Karpas-422 (cell line): ENCODE results near the gene CDHR2. TPM values are rescaled to one million over a fixed set of nuclear protein-coding genes. Genes with fewer than 3 reads are reported as not detected.
A peak's percentile ranks its signal among the peaks of the same experiment; 100 is the strongest.

ENCODE experiments used
- DNase-seq: peaks from one replicate; pipeline ENCODE4 v3.0.0-alpha.2; 2015
- H2AFZ ChIP-seq: fragments of 200-600 bp; sonication (generic); 2 replicates; pipeline ENCODE4 v1.6.1; 2014; ENCODE audit warnings: antibody characterized with exemption, low read length, mixed read lengths
- H3K27ac ChIP-seq: fragments of 200-600 bp; sonication (generic); 2 replicates; pipeline ENCODE4 v1.5.1; 2014; ENCODE audit warnings: mild to moderate bottlenecking, low read length, moderate library complexity
- H3K27me3 ChIP-seq: fragments of 200-600 bp; sonication (generic); 2 replicates; pipeline ENCODE4 v1.6.1; 2014; ENCODE audit warnings: low read length, mixed read lengths
- H3K36me3 ChIP-seq: fragments of 200-600 bp; sonication (generic); 2 replicates; pipeline ENCODE4 v1.6.1; 2014; ENCODE audit warnings: low read length, mixed read lengths; ENCODE audit not compliant: insufficient read depth
- H3K4me1 ChIP-seq: fragments of 200-600 bp; sonication (generic); 2 replicates; pipeline ENCODE4 v1.6.1; 2014; ENCODE audit warnings: mild to moderate bottlenecking, low read length, mixed read lengths
- H3K4me2 ChIP-seq: fragments of 200-600 bp; sonication (generic); 2 replicates; pipeline ENCODE4 v1.6.1; 2014; ENCODE audit warnings: low read length, low read depth, mild to moderate bottlenecking; ENCODE audit not compliant: poor library complexity, severe bottlenecking
- H3K4me3 ChIP-seq: fragments of 200-600 bp; sonication (generic); 2 replicates; pipeline ENCODE4 v1.5.1; 2014; ENCODE audit warnings: mild to moderate bottlenecking, antibody characterized with exemption, low read length, mixed read lengths
- H3K79me2 ChIP-seq: fragments of 200-600 bp; sonication (generic); 2 replicates; pipeline ENCODE4 v1.6.1; 2014; ENCODE audit warnings: mild to moderate bottlenecking, low read length, mixed read lengths
- H3K9ac ChIP-seq: fragments of 200-600 bp; sonication (generic); 2 replicates; pipeline ENCODE4 v1.6.0; 2014; ENCODE audit warnings: low read length
- H3K9me2 ChIP-seq: fragments of 200-600 bp; sonication (generic), shearing (Covaris generic); replicated peaks from 2 replicates; pipeline ENCODE4 v1.6.0; 2014; ENCODE audit warnings: mild to moderate bottlenecking, low read length, moderate library complexity; ENCODE audit not compliant: insufficient read depth
- H3K9me3 ChIP-seq: fragments of 300-700, 200-600 bp; sonication (generic); 2 replicates; pipeline ENCODE4 v1.6.1; 2014; ENCODE audit warnings: low read length, mixed read lengths
- H4K20me1 ChIP-seq: fragments of 200-600 bp; sonication (generic); 2 replicates; pipeline ENCODE4 v1.6.1; 2014; ENCODE audit warnings: mild to moderate bottlenecking, antibody characterized with exemption, low read length, low read depth; ENCODE audit not compliant: insufficient read depth
- total RNA-seq: library from RNA; depleted of rRNA; stranded (reverse); fragments of >200 nt; shearing (Covaris generic); gene quantifications from 2 replicates; pipeline ENCODE4 v1.2.3, GENCODE V29; 2014; ENCODE audit warnings: low replicate concordance

CDHR2 gene
- total RNA-seq, 1 experiment from 2014 or later: 0.07 TPM

DNA sequence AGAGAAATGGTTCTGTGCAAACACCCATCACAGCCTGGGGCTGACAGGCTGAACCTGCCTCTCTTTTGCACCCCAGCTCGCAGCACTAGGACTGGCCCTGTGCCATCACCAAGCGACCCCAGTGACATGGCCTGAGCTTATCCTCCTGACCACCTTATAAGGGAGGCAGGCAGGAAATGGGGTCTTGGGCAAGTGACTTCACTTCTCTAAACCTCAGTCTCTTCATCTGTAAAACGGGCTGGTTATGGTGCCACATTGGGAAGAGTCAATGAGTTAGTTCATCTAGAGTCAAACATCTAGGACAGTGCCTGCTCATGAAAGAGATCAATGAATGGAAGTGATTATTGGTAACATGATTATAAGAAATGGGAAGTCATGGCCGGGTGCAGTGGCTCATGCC is 75.0 kb downstream of the CDHR2 start:
- H3K36me3 ChIP-seq: no peaks in the 10 kb centered on the region
- H3K27me3 ChIP-seq: no peaks in the 10 kb centered on the region

DNA sequence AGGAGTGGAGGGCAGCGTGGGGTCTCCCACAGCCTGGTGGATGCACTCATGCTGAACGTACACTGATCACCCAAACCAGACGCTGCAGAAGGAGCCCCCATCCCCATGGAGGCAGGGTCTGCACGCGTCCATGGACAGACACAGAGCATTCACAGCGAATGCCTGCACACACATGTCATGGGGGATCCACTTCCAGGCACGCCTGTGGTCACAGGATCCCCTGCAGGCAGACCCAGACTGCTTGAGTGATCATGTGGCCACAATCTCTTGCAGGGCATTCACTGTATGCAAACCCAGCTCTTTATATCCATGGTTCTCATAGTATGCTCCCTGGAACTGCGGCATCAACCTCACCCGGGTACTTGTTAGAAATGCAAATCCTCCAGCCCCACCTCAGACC is 75.8 kb downstream of the CDHR2 start:
- Histone ChIP-seq H3K36me3 (no peaks in the 10 kb centered on the region), H3K4me1 (peaks cover 7% of the 10 kb centered on the region), H2AFZ (no peak overlapping the region), H3K27me3 (no peaks in the 10 kb centered on the region), H4K20me1 (no peaks in the 10 kb centered on the region), H3K4me2 (no peak overlapping the region), H3K79me2 (no peaks in the 10 kb centered on the region), H3K9me2 (no peaks in the 10 kb centered on the region), H3K9ac (no peak overlapping the region), H3K9me3 (no peaks in the 10 kb centered on the region), H3K4me3 (no peak overlapping the region), H3K27ac (no peak overlapping the region)
- peak; percentile 45 for DNase-seq

More for the DNA sequence above, 75.0 kb downstream of the CDHR2 start:
- no peak for DNase-seq
- Histone ChIP-seq H3K9me2 (no peaks in the 10 kb centered on the region), H4K20me1 (no peaks in the 10 kb centered on the region), H3K9me3 (no peaks in the 10 kb centered on the region), H2AFZ (no peak overlapping the region), H3K27ac (no peak overlapping the region), H3K4me3 (no peak overlapping the region), H3K9ac (no peak overlapping the region), H3K79me2 (no peaks in the 10 kb centered on the region), H3K4me2 (no peak overlapping the region), H3K4me1 (peaks cover 7% of the 10 kb centered on the region; the same call in 1 of the 2 replicates)

DNA sequence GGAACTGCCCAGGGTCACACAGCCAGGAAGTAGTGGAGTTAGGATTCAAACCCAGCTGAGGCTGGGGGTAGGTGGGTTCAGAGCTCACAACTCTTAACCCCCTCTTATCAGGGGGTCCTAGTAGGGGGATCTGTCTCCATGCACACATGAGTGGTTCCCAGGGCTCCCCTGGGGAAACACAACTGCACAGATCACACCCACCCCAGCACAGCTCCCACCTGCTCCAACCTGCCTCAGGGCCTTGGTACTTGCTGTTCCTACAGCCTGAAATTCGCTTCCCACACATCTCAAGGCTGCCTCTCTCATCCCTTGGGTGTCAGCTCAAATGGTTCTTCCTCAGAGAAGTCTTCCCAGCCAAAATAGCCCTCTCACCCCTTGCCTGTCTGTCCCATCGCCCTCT is 76.4 kb downstream of the CDHR2 start:
- no peak overlapping the region for H2AFZ ChIP-seq
- no peak for DNase-seq
- no peaks in the 10 kb centered on the region for H3K36me3 ChIP-seq
- H3K4me1 ChIP-seq: peaks cover 13% of the 10 kb centered on the region
- no peak overlapping the region for H3K27ac ChIP-seq
- no peaks in the 10 kb centered on the region for H3K79me2 ChIP-seq
- no peaks in the 10 kb centered on the region; the same call in 1 of the 2 replicates for H4K20me1 ChIP-seq
- H3K9me2 ChIP-seq: no peaks in the 10 kb centered on the region
- no peaks in the 10 kb centered on the region for H3K27me3 ChIP-seq
- no peak overlapping the region for H3K4me3 ChIP-seq
- H3K9me3 ChIP-seq: no peaks in the 10 kb centered on the region
- H3K4me2 ChIP-seq: no peak overlapping the region
- H3K9ac ChIP-seq: no peak overlapping the region

DNA sequence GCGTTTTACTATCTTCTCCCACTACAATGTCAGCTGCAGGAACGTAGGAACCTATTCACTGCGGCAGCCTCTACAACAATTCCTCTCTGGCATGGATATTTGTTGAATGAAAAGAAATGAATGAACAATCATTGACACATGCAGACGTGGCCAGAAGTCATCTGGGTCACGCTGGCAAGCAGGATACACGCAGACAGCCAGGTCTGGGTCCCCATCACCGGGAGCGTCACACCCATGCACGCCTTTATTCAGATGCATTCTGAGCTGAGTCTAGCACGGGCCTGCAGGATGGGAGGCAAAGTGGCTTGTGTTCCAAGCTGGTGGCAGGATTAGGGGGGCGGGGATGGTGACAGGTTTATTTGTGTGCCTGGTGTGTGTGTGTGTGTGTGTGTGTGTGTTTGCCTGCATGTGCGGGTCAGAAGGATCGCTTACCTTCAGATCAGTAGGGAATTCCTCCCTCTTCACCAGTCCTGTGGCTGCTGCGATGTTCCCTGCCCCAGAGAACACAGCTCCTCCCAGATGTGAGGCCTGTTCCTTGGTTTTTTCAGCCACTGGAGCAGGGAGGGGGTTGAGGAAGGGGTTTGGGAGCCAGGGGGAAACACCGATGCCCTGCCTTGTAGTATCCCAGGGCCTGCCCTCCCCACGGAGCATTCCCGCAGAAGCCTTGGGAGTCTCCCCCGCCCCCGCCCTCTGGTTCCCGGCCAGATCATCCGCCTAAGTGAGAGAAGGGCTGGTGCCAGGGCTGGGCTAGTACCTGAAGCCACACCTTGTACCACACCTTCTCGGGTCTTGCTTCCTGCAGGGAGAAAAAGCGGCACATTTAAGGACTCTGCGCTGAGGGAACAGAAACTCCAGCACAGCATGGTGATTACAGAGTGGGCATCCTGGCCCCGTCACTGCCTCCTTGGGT is 77.1 kb downstream of the CDHR2 start:
- DNase-seq: no peak
- no peaks in the 10 kb centered on the region for H3K9me3 ChIP-seq

DNA sequence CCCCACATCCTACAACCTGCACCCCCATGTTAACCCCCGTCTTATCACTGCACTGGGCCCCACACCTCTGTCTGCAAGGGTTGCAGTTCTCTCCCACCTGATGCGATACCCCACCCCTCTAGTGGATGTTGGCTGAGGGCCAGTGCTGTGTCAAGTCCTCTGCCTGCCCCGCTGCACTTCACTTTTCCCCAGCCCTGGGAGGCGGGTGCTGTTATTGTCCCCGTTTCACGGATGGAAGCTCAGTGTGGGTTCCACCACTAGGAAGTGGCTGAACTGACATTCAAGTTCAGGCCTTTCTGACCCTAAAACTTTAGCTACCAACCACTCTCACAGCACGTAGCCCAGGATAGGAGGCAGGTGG is 77.7 kb downstream of the CDHR2 start:
- peaks cover 7% of the 10 kb centered on the region; the same call in 1 of the 2 replicates for H4K20me1 ChIP-seq
- H3K4me2 ChIP-seq: no peak overlapping the region
- peaks cover 2% of the 10 kb centered on the region; the same call in 1 of the 2 replicates for H3K27me3 ChIP-seq
- no peaks in the 10 kb centered on the region for H3K9me3 ChIP-seq
- DNase-seq: no peak
- H2AFZ ChIP-seq: no peak overlapping the region
- H3K9ac ChIP-seq: no peak overlapping the region
- no peaks in the 10 kb centered on the region for H3K79me2 ChIP-seq
- H3K4me1 ChIP-seq: peaks cover 20% of the 10 kb centered on the region
- H3K36me3 ChIP-seq: no peaks in the 10 kb centered on the region
- H3K27ac ChIP-seq: no peak overlapping the region
- no peaks in the 10 kb centered on the region for H3K9me2 ChIP-seq
- H3K4me3 ChIP-seq: no peak overlapping the region

More for the DNA sequence above, 77.1 kb downstream of the CDHR2 start:
- Histone ChIP-seq H3K9me2 (no peaks in the 10 kb centered on the region), H3K9ac (no peak overlapping the region), H3K79me2 (no peaks in the 10 kb centered on the region), H3K27me3 (peaks cover 2% of the 10 kb centered on the region; the same call in 1 of the 2 replicates), H3K27ac (no peak overlapping the region), H2AFZ (no peak overlapping the region), H3K4me1 (peaks cover 20% of the 10 kb centered on the region), H3K4me2 (no peak overlapping the region), H3K4me3 (no peak overlapping the region), H4K20me1 (peaks cover 6% of the 10 kb centered on the region; the same call in 1 of the 2 replicates), H3K36me3 (no peaks in the 10 kb centered on the region)

DNA sequence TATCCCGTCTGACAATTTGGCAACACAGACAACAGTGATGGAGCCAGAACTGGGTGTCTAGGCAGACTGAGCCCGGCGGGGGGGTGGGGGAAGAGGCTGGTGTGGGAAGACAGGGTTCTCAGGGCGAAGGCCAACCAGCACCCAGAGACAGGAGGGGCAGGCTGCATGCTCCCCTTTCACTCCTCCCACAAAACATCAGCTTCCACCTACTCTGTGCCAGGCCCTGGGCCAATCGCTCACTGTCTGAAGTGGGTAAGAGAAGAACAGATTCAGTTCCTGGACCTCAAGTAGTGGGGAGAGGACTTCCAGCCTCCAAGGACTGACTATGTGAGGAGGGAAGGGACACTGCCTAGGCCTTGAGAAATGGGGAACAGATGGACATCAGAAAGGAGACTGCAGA is 78.4 kb downstream of the CDHR2 start:
- H3K27me3 ChIP-seq: peaks cover 2% of the 10 kb centered on the region; the same call in 1 of the 2 replicates

DNA sequence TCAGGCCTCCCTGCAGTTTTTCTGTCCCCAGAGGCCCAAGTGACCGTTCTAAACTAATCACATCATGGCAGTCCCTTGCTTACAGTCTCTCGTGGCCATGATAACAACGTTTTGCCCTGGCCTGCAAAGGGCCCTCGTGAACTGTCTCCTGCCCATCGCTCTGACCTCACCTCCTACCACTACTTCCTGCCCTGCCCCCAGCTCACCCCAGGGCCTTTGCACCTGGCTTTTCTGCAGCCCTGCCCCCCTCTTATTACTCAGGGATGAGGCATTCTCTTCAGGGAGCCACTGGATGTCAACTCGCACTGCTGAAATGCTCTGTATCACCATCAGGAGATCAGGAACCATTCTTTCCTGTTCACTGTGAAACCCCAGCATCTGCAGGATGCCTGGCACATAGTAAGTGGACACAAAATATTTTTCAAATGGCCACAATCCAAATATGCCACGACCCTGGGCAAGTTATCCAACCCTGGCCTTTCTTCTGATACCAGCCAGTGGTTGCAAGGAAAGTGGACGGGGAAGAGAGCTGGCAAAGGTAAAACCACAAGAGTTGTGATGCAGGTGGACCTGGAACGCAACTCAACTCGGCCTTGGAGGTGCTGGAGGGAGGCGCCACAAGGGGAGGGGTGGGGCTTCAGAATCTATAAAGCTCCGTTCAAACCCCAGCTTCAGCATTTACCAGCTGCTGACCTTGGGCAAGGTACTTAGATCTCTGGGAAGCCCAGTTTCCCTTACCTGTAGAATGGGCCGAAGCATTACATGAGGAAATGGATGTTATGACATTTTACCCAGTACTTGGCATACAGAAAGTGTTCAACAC is 79.5 kb downstream of the CDHR2 start:
- no peak overlapping the region for H3K27ac ChIP-seq
- no peaks in the 10 kb centered on the region for H3K9me3 ChIP-seq
- H2AFZ ChIP-seq: no peak overlapping the region
- no peaks in the 10 kb centered on the region for H3K36me3 ChIP-seq
- H3K4me2 ChIP-seq: no peak overlapping the region
- no peak for DNase-seq
- peaks cover 2% of the 10 kb centered on the region; the same call in 1 of the 2 replicates for H3K27me3 ChIP-seq
- H4K20me1 ChIP-seq: peaks cover 7% of the 10 kb centered on the region; the same call in 1 of the 2 replicates
- peaks cover 28% of the 10 kb centered on the region for H3K4me1 ChIP-seq
- H3K79me2 ChIP-seq: no peaks in the 10 kb centered on the region
- H3K4me3 ChIP-seq: no peak overlapping the region
- no peaks in the 10 kb centered on the region for H3K9me2 ChIP-seq
- H3K9ac ChIP-seq: no peak overlapping the region

More for the DNA sequence above, 78.4 kb downstream of the CDHR2 start:
- Histone ChIP-seq H3K9me2 (no peaks in the 10 kb centered on the region), H3K9ac (no peak overlapping the region), H3K4me2 (no peak overlapping the region), H3K4me1 (peaks cover 20% of the 10 kb centered on the region), H3K36me3 (no peaks in the 10 kb centered on the region), H3K9me3 (no peaks in the 10 kb centered on the region), H4K20me1 (peaks cover 7% of the 10 kb centered on the region; the same call in 1 of the 2 replicates), H3K4me3 (no peak overlapping the region), H2AFZ (no peak overlapping the region), H3K27ac (no peak overlapping the region), H3K79me2 (no peaks in the 10 kb centered on the region)
- DNase-seq: no peak
